Endometrial microvascular endothelial cells (primary cell): ENCODE results near the gene CARS1. TPM values are rescaled to one million over a fixed set of nuclear protein-coding genes. Genes with fewer than 3 reads are reported as not detected.

Experiments
- in situ Hi-C: cut with HindIII; loops from 2 replicates; pipeline ENCODE4 v1.10.0; 2017; ENCODE audit warnings: low sequenced_read_pairs, low pct_unique_long_range_greater_than_20kb; ENCODE audit errors: inconsistent ontology term
- total RNA-seq: library from RNA; depleted of rRNA; stranded (reverse); fragments of >200 nt; gene quantifications from one replicate; pipeline ENCODE4 v1.2.3, GENCODE V29; 2015; ENCODE audit errors: inconsistent ontology term

Gene CARS1
- total RNA-seq, 1 donor from 2014 or later: 47.0 TPM

DNA sequence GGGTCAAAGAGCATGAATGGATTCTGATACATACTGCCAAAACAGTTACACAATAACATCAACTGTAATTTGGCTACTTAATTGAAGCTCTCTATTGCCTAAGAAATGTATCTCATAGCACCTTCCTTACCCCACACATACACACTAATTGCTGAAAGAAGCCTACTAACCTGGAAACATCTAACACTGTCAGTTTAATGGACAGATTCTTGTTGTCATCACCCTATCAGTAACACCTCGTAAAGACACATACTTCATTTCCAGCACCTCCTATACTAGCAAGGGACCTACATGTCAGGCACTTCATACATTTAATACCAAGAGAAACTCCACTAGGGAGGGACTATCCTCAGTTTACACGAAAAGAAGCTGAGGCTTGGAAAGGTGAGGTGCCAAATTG, 75.0 kb downstream of the CARS1 start:
- in situ Hi-C loops: no loop called here

DNA sequence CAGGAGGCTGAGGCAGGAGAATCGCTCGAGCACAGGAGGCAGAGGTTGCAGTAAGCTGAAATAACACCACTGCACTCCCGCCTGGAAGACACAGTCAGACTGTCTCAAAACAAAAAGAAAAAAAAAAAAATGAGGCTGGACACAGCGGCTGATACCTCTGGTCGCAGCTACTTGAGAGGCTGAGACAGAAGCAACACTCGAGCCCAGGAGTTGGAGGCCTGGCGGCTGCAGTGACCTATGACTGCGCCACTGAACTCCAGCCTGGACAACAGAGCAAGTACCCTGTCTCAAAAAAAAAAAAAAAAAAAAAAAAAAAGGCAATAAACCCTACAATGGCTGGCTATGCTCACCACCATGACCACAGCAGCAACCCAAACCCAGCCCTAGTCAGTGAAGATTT, 76.1 kb downstream of the CARS1 start:
- in situ Hi-C loops: no loop called here

DNA sequence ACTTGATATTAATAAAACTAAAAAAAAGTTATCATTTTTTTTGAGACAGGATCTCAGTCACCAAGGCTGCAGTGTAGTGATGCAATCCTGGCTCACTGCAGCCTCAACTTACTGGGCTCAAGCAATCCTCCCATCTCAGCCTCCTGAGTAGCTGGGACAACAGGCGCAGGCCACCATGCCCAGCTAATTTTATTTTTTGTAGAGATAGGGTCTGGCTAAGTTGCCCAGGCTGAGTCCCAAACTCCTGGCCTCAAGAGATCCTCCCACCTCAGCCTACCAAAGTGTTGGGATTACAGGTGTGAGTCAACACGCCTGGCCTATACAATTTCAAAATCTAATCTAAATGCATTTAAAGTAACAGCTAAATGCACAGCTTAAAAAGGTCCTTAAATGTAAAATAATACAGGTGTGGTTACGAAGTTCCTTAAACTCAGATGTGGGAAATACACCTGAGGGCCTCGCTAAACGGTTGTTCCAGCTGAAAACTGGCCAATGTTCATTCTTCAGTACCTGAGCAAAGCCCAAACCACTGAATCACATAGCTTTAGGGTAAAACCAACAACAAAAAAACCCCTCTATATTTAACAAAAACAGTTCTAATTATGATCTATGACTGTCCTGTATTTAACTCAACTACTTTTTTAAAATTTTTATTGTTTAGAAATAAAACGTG, 76.9 kb downstream of the CARS1 start:
- in situ Hi-C loops: no loop called here

DNA sequence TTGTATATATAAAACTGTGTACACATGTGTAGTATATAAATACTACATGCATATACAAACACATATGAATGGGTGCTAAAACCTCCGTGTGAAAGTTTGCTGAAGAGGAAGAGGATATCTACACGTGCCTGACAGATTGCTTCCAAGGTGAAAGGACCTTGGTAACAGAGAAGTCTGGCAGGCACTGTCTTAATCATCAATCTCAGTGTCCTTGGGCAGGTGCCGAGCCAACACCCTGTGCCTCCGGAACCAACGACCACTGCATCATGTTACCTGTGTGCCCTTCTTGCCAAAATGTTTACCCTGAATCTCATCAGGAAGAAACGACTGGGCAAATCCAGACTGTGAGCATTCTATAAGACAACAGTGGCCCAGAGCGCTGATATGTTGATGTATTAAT, 80.1 kb downstream of the CARS1 start:
- in situ Hi-C loops: no loop called here

DNA sequence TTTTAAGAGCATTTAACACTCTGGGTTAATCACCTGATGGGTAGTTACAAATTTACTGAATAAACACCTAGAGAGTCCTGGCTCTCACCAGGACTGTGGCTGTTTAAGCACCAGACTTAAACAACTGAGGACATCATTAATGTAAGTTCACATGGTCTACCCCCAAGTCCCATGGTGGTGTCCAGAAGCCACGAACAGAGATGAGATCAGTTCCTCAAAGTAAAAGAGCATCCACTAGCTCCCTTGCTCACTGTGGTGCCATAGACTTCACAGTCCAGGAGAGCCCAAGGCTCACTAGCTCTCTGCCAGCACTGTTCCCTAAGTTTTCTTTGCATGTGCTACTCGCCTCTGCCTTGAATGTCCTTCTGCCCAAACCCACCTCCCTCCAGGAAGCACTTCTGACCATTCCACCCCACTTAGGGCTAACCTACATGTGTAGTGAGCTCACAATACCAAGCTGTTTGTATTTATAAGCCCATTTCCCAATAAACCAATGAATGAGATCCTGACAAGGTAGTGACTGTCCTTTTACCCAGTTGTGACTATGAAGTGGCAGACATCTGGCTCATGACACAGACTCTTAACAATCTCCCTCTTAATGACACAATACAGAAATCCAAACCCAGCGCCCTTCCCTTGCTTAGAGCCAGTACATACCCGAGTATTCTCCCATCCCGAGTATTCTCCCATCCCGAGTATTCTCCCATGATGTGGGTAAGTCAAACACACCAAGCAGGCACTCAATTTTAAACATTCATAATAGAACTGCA, 80.7 kb downstream of the CARS1 start:
- in situ Hi-C loops: no loop called here

DNA sequence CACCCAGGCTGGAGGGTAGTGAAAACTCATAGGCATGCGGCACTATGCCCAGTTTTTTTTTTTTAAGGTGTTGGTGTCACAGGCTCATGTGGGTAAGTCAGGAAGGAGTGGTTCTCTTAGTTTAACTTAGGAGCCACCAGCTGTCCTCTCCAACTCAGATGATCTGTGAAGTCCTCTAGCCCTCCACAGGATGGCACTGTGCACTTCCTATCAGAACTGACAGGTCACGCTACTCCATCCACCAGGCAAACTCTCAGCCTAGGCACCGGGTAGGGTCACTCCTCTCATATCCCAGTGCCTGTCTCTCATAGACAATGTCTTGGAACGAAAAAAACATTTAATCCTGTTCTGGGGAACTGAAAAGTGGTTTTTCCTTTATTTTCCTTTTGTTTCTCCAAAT, 81.6 kb downstream of the CARS1 start:
- in situ Hi-C loops: no loop called here

DNA sequence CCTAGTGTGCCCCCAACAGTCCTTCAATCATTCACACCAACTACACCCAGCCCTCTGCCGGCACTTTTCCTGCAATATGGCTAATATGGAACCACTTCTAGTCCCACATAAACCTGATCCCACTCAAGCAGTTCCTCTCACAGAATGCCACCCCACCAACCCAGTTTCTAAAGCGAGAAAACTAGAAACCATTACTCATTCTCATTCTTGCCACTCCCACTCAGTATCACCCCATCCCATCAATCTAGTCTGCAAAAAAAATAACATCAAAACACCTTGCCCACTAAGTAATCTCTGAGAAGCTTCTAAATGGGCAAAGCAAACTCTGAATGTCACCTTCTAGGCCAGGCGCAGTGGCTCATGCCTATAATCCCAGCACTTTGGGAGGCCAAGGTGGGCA, 83.0 kb downstream of the CARS1 start:
- in situ Hi-C loops: no loop called here

DNA sequence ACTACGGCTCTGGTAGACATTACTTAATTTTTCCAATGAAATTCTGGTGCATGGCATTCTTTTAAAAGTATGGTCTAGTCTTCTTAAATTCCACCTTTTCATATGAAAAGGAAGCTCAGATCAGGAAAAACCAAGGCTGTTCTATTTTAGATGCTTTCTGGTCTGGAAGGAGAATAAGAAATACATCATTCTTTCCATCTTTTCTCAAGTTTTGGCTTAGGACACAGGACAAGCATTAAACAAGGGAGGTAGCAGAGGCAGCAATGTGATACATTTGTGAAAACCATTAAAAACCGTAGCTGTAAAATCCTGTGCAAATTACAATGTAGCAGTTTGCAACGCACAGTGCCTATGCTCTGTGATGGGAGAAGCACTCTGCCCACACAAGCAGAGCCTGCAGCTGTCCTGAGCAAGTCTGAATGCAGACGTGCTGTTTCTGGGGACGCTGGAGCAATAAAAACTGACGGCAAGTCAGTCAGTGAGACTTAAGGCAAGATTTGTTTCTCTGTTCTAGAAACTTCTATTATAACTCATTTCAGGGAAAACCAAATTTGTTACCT, 88.8 kb downstream of the CARS1 start:
- in situ Hi-C loops: no loop called here

DNA sequence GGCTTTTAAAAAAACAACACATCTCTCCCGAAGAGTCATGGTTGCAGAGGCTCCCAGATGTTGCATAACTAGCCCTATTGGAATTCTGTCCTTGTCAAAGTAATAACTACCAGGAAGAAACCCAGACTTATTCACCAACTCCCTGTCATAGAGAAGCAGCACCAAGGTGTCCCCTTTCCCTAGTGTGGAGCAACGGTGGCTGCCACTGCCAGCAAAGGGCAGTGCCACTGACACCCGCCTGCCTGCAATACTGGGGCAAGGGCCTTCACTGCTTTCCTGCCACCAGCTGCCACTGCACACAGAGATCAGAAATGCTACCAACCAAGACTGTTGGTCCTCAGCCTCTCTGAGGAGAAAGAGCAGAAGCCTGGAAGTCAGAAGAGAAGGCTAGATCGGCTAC, 92.4 kb downstream of the CARS1 start:
- in situ Hi-C loops: no loop called here

DNA sequence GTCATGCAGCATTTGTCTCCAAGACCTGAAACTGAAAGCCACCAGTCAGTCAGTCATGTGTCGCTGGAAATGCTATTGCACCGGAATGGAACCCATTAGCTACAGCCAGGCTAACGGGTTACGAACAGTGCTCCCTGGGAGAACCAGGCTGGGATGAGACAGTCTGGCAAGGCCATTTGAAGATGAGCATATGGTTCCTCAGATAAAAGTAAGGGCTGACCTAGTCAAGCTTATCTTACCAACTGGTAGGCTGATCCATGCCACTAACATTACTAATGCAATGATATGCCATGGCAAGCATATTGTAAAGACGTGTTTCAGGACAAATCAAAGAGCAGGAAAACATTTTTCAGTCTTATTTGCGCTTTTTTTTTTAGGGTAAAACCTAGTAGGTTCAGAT, 93.5 kb downstream of the CARS1 start:
- in situ Hi-C loops: no loop called here

DNA sequence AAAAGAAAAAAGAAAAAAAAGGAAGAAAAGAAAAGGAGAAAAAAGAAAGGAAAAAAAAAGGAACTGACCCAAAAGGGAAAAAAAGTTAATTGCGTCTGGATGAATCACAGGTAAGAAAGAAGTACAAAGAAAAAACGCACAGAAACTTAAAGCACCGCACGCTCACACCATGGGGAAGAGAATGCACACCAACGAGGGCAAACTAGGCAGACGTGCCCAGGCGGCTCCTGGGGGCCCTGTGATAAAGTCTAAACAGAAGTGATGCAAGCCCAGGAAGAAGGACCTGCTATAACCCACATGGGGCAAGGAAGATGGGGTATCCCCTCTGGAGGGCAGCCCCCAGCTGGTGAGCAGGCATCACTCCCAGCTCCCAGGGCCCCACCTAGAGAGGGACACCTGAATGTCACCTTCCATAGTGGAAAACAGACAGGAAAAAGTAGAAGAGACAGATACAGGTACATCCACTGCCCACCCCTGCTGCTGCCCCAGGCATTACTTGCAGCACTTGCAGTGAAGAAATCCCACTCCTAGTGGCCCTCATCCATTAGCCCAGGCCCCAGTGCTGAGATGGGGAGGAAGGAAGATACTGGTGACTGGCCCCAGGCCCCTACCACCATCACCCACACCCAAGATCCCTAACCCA, 94.0 kb downstream of the CARS1 start:
- in situ Hi-C loops: no loop called here

DNA sequence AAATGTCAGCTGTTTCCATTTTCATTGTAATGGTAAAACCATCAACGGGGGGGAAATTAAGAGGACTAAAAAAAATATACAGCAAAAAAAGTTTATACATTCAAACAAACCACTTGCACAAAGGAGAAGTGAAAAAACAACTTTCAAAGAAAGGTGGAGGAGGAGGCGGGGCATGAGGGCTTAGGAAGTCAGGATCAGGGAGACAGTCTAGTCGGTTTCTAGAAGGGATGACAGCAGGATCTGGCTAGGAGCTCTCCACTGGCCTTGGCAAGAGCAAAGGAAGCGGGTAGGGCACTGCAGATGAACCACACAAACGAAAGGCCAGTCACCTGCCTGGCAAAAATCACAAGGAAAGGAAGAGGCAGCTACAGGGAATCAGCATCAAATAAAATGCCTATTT, 96.1 kb downstream of the CARS1 start:
- in situ Hi-C loops: no loop called here

DNA sequence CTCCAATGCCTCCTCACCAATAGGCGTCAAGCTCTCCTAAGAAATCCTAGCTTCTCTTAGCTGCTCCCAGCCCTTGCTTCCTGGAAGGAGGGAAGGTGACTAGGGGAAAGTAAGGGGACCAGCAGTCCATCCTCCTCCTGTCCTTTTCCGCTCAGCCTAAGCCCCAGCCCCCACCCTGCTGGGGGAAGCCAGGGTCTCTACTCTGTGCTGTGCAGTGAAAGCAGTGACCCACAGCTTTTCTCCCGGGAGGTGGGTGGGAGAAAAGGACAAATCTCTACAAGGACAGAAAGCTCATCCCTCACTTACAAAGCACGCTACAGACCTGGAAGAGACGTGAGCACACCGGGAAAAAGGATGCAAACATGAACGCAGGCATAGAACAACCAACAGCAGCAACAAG, 97.1 kb downstream of the CARS1 start:
- in situ Hi-C loops: no loop called here

DNA sequence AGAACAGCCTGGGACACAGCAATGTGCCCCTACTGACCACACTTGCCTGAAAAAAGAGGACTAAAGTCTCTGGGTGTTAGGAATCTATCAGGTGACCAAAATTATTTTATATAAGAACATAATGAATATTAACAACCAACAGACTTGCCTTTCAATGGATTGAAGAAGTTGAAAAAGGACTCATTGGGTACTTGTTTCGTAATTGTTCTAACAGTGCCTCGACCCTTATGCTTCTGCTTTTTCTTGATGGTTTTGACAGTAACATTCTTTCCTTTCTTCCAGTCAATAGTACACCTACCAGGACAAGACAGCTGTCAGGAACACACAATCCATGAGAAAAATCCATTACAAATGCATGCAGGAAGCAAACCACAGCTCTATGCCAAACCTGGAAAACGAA, 99.0 kb downstream of the CARS1 start:
- in situ Hi-C loops: no loop called here

DNA sequence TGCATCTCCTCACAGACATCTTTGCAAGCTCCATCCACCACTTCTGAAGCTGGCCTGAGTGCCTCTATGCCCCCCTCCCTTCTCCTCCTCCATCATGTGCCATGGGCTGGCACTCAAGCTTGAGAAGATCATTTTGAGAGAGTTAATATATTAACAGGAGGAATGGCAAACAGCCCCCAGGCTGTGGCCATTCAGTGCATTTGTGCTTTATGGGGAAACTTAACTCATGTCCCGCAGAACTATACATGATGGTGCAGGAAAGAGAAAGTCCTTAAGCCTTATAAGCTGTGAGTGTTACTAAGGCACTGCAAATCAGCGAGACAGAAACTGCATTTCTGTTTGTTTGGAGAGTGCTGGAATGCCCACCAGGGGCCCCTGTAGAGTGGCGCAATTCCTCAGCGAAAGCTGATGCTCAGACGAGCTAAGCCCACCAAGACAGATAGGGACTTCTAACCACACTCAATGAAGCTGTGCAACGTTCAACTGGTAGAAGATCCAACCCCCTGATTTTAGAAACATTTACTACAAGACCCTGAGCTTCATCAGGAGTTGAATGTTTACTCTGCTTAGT, 101.2 kb downstream of the CARS1 start:
- in situ Hi-C loops: no loop called here

DNA sequence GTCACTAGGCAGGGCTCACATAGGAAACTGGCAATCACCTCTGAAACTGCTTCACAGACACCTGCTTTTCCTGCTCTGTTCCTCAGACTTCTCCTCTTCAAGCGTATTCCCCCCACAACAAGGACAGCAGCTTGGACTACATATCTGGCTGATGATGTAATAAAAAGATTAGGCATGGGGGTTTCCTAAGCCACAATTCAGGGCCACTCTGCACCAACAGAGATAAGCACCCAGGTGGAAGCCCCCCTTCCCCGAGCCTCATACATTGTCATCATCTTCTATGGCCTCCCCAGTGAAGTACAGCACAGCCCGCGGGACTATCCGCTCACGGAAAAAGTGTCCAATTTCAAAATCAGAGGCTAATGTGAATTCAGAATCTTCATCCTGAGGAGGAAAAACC, 103.0 kb downstream of the CARS1 start:
- in situ Hi-C loops: no loop called here

DNA sequence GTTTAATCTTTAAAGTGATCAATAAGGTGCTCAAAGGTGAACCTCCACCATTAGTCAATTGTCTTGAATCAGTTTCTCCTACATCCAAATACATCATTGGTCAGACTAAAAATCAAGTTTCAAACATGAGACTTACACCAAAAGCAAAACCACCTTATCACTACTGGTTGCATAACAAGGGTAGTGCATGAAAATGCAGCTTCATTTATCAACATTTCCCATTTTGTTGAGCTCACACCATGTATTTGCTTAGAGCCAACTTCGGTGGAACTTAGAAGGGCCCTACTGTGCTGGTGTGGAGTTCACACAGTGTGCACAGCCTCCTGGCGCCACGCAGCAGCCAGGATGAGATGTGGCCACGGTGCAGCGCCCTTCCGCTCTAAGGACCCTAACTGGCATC, 104.9 kb downstream of the CARS1 start:
- in situ Hi-C loops: no loop called here

DNA sequence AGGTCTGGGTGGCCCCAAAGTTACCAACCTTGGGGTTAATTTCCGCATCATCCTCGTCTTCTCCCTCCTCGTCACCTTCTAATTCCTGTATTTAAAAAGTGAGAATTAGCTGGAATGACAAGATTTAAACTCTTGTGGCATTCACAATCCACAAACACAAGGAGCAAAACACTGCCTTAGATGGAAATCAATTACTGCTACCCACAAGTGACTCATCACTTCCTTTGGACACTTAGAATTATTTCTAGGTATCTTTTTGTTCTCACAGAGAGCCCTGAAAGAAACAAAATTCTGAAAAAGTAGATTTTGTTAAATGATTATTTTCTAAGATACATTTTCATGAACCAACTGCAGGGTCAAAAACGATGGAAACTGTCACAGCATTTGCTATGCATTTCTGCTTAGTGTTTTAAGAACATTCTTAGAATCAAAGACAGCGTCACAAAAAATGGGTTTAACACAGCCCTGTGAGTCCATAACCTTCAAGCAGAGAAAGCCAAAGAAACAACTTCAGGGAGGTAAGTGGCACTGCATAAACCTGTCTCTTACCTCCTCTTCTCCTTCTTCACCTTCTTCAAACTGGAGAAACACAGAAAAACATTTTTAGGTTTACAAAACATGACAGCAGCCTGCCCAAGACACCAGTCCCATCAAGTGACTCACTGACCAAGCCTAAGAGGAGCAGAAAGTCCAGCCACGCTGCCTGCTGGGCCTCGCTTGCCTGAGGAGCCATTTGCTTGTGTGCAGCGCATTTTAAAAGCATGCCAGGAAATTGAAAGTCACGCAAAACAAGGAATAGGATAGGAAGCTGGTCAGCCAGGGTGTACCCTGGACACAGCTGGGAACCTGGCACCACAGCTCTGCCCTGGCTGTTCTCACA, 105.8 kb downstream of the CARS1 start:
- in situ Hi-C loops: no loop called here
